ENCODE measurements around the gene PPP6R3.

DNA sequence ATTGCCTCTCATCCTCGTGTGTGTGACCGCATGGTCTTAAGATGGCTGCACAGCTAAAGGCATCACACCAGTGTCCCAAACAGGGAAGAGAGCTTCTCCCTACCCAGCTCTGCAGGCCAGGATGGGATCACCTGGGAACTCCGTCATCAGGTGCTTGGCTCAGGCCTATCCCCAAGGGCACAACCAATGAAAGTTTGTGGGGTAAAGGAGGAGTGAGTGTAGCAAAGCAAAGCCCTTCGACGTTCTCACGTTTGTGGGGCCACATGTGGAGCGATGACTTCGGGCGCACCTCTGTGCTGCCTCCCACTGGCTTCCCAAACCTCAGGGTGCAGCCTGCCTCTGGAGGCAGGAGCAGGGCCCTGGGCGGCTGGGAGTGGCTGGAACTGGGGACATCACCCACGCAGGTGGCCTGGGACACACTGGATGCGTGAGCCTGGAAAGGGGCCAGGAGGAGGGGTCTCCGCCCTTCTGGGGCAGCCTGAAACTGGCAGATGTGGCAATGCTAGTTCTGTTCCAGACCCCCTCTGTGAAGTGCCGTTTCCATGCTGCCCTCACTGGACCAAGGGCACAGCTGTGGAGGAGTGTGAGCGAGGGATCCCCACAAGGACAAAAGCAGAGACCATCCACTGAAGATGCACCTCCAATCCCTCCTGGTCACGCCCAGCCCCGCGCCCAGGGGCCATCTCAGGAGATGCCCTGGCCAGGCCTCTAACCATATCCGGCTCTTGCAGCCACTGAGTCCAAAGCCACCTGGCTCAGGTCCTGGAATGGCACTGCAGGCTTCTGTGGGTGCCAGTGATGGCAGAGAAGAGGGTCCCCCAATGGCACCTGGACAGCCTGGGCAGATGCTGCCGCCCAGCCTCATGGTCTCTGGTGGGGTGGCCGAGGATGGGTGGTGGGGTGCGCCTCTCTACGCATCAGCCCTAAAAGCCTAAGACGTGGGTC lies 193.2 kb downstream of the PPP6R3 start:
- TF ChIP-seq CTCF (IDR thresholded peaks at IDR 0.05) (no peak), POLR2A (IDR thresholded peaks at IDR 0.05) (no peak)

Measured in thyroid gland (tissue), 4 donors.